Astrocyte (in vitro differentiated cells and primary cell): ENCODE results near the gene UNC79.

Experiments
- EZH2 ChIP-seq: IDR thresholded peaks from 2 replicates; pipeline ENCODE4 v1.6.1; 2012; ENCODE audit warnings: mild to moderate bottlenecking, low read length, inconsistent platforms; ENCODE audit not compliant: insufficient read depth
- TF ChIP-seq, protein P1 (sequence below): IDR thresholded peaks from 2 replicates; pipeline ENCODE4 v1.5.1; 2011; ENCODE audit warnings: low read depth, mild to moderate bottlenecking, inconsistent platforms, low read length, moderate library complexity; ENCODE audit not compliant: insufficient read depth

DNA sequence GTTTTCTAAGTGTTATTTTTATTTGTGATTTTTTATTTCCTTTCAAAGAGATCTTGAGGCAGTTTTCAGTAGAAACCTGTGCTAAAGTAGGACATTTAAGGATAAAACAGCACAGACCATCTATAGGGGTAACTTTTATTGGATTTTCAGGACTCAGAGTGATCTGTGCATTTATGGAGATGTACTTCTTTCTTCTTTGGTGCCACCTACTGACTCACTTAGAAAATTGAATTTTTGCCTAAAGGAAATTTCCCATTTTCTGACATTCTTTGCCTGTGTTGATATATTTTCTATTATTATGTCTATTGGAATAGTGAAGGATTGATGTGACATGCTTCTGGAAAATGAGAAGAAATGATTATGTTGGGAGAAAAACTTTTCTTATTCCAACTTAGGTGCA, 113.0 kb downstream of the UNC79 start:
- no peak for TF ChIP-seq EZH2
- TF ChIP-seq, protein P1, sequence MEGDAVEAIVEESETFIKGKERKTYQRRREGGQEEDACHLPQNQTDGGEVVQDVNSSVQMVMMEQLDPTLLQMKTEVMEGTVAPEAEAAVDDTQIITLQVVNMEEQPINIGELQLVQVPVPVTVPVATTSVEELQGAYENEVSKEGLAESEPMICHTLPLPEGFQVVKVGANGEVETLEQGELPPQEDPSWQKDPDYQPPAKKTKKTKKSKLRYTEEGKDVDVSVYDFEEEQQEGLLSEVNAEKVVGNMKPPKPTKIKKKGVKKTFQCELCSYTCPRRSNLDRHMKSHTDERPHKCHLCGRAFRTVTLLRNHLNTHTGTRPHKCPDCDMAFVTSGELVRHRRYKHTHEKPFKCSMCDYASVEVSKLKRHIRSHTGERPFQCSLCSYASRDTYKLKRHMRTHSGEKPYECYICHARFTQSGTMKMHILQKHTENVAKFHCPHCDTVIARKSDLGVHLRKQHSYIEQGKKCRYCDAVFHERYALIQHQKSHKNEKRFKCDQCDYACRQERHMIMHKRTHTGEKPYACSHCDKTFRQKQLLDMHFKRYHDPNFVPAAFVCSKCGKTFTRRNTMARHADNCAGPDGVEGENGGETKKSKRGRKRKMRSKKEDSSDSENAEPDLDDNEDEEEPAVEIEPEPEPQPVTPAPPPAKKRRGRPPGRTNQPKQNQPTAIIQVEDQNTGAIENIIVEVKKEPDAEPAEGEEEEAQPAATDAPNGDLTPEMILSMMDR = peak; percentile 38
